ENCODE data around the gene TMEM190. TPM values are rescaled to one million over a fixed set of nuclear protein-coding genes. Genes with fewer than 3 reads are reported as not detected.

TMEM190 gene
- total RNA-seq, 2 experiments from 2014 or later, result not detected

Other genes starting within 250 kb of the TMEM190 start
- gene TNNT1, start 227.6 kb upstream of the TMEM190 start, total RNA-seq, result not detected
- under 1 TPM in 1 of 2 experiments, not detected in 1; 0.25 TPM for gene TNNI3, start 219.1 kb upstream of the TMEM190 start, total RNA-seq
- not detected for gene DNAAF3, start 210.2 kb upstream of the TMEM190 start, total RNA-seq
- not detected for gene SYT5, start 196.5 kb upstream of the TMEM190 start, total RNA-seq
- gene PTPRH, start 167.3 kb upstream of the TMEM190 start, total RNA-seq, result not detected
- gene TMEM86B, start 148.1 kb upstream of the TMEM190 start, total RNA-seq, result 1 to 10 TPM; 7.3 to 7.9 TPM
- gene PPP6R1, start 117.8 kb upstream of the TMEM190 start, total RNA-seq, result 100 to 1,000 TPM; 226 to 227 TPM
- 10 to 100 TPM; 68.0 to 69.7 TPM for gene HSPBP1, start 96.7 kb upstream of the TMEM190 start, total RNA-seq
- gene BRSK1, start 92.8 kb upstream of the TMEM190 start, total RNA-seq, result 1 to 10 TPM; 5.6 to 6.4 TPM
- not detected for gene TMEM150B, start 51.5 kb upstream of the TMEM190 start, total RNA-seq
- 10 to 100 TPM; 14.9 to 15.4 TPM for gene KMT5C, start 37.0 kb upstream of the TMEM190 start, total RNA-seq
- gene COX6B2, start 22.1 kb upstream of the TMEM190 start, total RNA-seq, result not detected
- not detected for gene GARIN5B, start 13.6 kb upstream of the TMEM190 start, total RNA-seq
- not detected for gene IL11, start 6.4 kb upstream of the TMEM190 start, total RNA-seq
- 10 to 100 TPM; 10.1 to 10.8 TPM for gene TMEM238, start 7.5 kb downstream of the TMEM190 start, total RNA-seq
- 1,000 to 10,000 TPM; 2,585 to 2,613 TPM for gene RPL28, start 9.1 kb downstream of the TMEM190 start, total RNA-seq
- gene UBE2S, start 31.0 kb downstream of the TMEM190 start, total RNA-seq, result 100 to 1,000 TPM; 323 to 325 TPM
- gene SHISA7, start 66.5 kb downstream of the TMEM190 start, total RNA-seq, result not detected
- gene ISOC2, start 84.8 kb downstream of the TMEM190 start, total RNA-seq, result 10 to 100 TPM; 35.7 to 37.5 TPM
- gene C19orf85, start 87.9 kb downstream of the TMEM190 start, total RNA-seq, result not detected
- gene ZNF628, start 99.8 kb downstream of the TMEM190 start, total RNA-seq, result 10 to 100 TPM in 1 of 2 experiments, 1 to 10 TPM in 1; 8.8 to 10.3 TPM
- gene NAT14, start 108.4 kb downstream of the TMEM190 start, total RNA-seq, result 10 to 100 TPM; 24.8 to 24.9 TPM
- gene SSC5D, start 111.6 kb downstream of the TMEM190 start, total RNA-seq, result 1 to 10 TPM in 1 of 2 experiments, under 1 TPM in 1; 0.46 to 1.4 TPM
- gene SBK2, start 160.3 kb downstream of the TMEM190 start, total RNA-seq, result not detected
- not detected for gene SBK3, start 168.7 kb downstream of the TMEM190 start, total RNA-seq
- gene ZNF579, start 204.0 kb downstream of the TMEM190 start, total RNA-seq, result 1 to 10 TPM; 5.5 to 6.1 TPM
- gene FIZ1, start 222.7 kb downstream of the TMEM190 start, total RNA-seq, result 10 to 100 TPM; 19.8 to 20.7 TPM
- gene ZNF524, start 223.5 kb downstream of the TMEM190 start, total RNA-seq, result 10 to 100 TPM; 10.8 to 11.5 TPM
- 10 to 100 TPM; 10.5 to 10.7 TPM for gene ZNF865, start 228.8 kb downstream of the TMEM190 start, total RNA-seq
- gene ZNF784, start 247.7 kb downstream of the TMEM190 start, total RNA-seq, result 1 to 10 TPM; 3.7 to 3.9 TPM